ELR (cell line): ENCODE measurements around the gene AMY2B.
"Not testable (repeated sequence)": the region's sequence is repeated elsewhere in the genome, so short reads cannot be mapped to it uniquely, and the experiment has no call there.

Experiments used
- DNase-seq: peaks from one replicate; pipeline ENCODE4 v3.0.0-alpha.2; 2015; ENCODE audit warnings: low read depth

Gene AMY2B

GRCh38 chr1:103627436-103627835, 56.0 kb downstream of the AMY2B start:
- not testable (repeated sequence) for DNase-seq
